HepG2 (cell line): ENCODE data around the gene RAB6A. TPM values are rescaled to one million over a fixed set of nuclear protein-coding genes. Genes with fewer than 3 reads are reported as not detected.

Experiments used
- CBFB ChIP-seq: sonication (generic); formaldehyde crosslinking; IDR thresholded peaks from 2 replicates; pipeline ENCODE4 v1.4.0; 2020; ENCODE audit warnings: missing genetic modification reagents
- CHD2 ChIP-seq: IDR thresholded peaks from 2 replicates; pipeline ENCODE4 v1.6.1; 2011; ENCODE audit warnings: low read depth, low read length, improper control_type of control experiment
- CREB1 ChIP-seq, 2 experiments: fragments of 450-650 bp in 1 of 2; IDR thresholded peaks; 2 replicates each; pipeline ENCODE4 v1.6.1; 2016 to 2017; ENCODE audit warnings: control low read depth in 1 of 2, mild to moderate bottlenecking in 1 of 2, missing compliant biosample characterization in 1 of 2, missing genetic modification characterization in 1 of 2
- HNF4A ChIP-seq: sonication (generic); formaldehyde crosslinking; IDR thresholded peaks from 2 replicates; pipeline ENCODE4 v1.4.0; 2020; ENCODE audit warnings: missing genetic modification reagents
- MIER3 ChIP-seq: IDR thresholded peaks from 2 replicates; pipeline ENCODE4 v1.6.1; 2016; ENCODE audit warnings: missing compliant biosample characterization, borderline replicate concordance
- MLLT10 ChIP-seq: sonication (generic); formaldehyde crosslinking; IDR thresholded peaks from 2 replicates; pipeline ENCODE4 v1.4.0; 2020; ENCODE audit warnings: missing genetic modification reagents
- PITX1 ChIP-seq: sonication (generic); formaldehyde crosslinking; IDR thresholded peaks from 2 replicates; pipeline ENCODE4 v1.5.1; 2020; ENCODE audit warnings: mild to moderate bottlenecking, missing genetic modification reagents
- SMAD1 ChIP-seq: sonication (generic); formaldehyde crosslinking; IDR thresholded peaks from 2 replicates; pipeline ENCODE4 v1.4.0; 2020; ENCODE audit warnings: missing genetic modification reagents, low read depth, mild to moderate bottlenecking, borderline replicate concordance
- TSC22D2 ChIP-seq: sonication (generic); formaldehyde crosslinking; IDR thresholded peaks from 2 replicates; pipeline ENCODE4 v1.5.1; 2020; ENCODE audit warnings: missing genetic modification reagents, mild to moderate bottlenecking, borderline replicate concordance
- ZEB1 ChIP-seq: IDR thresholded peaks from 2 replicates; pipeline ENCODE4 v1.6.1; 2012; ENCODE audit warnings: mild to moderate bottlenecking, low read depth, inconsistent platforms; ENCODE audit not compliant: insufficient replicate concordance
- ZNF20 ChIP-seq: sonication (generic); formaldehyde crosslinking; IDR thresholded peaks from 2 replicates; pipeline ENCODE4 v1.4.0; 2020; ENCODE audit warnings: mild to moderate bottlenecking, moderate library complexity, missing genetic modification reagents
- polyA plus RNA-seq, 8 experiments: library from polyadenylated mRNA; depleted of rRNA in 3 of 8; stranded (reverse) in 7 of 8; unstranded in 1 of 8; fragments of >200 nt; fragmentation: Illumina TruSeq in 4 of 8; extraction: Trizol in 4 of 8; gene quantifications; 2 replicates each; pipeline versions ENCODE4 v1.2.1 to v1.2.3, GENCODE V29; 2011 to 2016; ENCODE audit warnings: low read depth in 4 of 8, missing spikeins in 1 of 8, mixed read lengths in 1 of 8; ENCODE audit not compliant: insufficient read depth in 1 of 8
- total RNA-seq, 5 experiments: library from RNA; depleted of rRNA; stranded (reverse); fragments of >200 nt; fragmentation: Illumina TruSeq; extraction: Trizol; gene quantifications; 2 replicates each; pipeline ENCODE4 v1.2.3, GENCODE V29; 2016; ENCODE audit warnings: low read depth in 1 of 5
- TF ChIP-seq, protein P1 (sequence below): IDR thresholded peaks from 2 replicates; pipeline ENCODE4 v1.6.1; 2016; ENCODE audit warnings: control low read depth
- TF ChIP-seq, protein P2 (sequence below): IDR thresholded peaks from 2 replicates; pipeline ENCODE4 v1.6.1; 2016; ENCODE audit warnings: low read depth
- TF ChIP-seq, protein P3 (sequence below), 2 experiments: sonication (generic) in 1 of 2; formaldehyde crosslinking in 1 of 2; IDR thresholded peaks; 2 replicates each; pipeline versions ENCODE4 v1.4.0 to v1.6.1; 2016 to 2020; ENCODE audit warnings: borderline replicate concordance in 1 of 2, low read depth in 1 of 2, mild to moderate bottlenecking in 1 of 2, missing genetic modification reagents in 1 of 2
- TF ChIP-seq, protein P4 (sequence below): sonication (generic); formaldehyde crosslinking; IDR thresholded peaks from 2 replicates; pipeline ENCODE4 v1.4.0; 2020; ENCODE audit warnings: missing genetic modification reagents
- TF ChIP-seq, protein P5 (sequence below): sonication (generic); formaldehyde crosslinking; IDR thresholded peaks from 2 replicates; pipeline ENCODE4 v1.4.0; 2020; ENCODE audit warnings: missing genetic modification reagents

Gene RAB6A
- total and polyA plus RNA-seq, 2 of the 13 experiments (the other 11 are each of a cell fraction or from before 2014, with no cell fraction given): 74.3 to 121 TPM

DNA sequence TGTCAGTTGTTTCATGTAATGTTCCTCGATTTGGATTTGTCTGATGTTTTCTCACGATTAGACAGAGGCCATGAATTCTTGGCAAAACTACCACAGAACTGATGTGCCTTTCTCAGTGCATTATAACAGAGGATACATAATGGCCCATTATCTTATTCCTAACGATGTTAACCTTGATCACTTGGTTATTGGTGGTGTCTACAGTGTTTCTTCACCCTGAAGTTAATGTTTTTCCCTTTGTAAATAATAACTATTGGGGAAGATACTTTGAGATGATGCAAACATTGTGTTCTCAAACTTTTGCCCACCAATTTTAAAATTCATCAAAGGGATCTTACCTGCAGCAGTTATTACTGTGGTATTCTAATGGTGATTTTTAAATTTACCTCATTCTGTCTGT is 13.1 kb downstream of the RAB6A start (continued):
- TF ChIP-seq, protein P1, sequence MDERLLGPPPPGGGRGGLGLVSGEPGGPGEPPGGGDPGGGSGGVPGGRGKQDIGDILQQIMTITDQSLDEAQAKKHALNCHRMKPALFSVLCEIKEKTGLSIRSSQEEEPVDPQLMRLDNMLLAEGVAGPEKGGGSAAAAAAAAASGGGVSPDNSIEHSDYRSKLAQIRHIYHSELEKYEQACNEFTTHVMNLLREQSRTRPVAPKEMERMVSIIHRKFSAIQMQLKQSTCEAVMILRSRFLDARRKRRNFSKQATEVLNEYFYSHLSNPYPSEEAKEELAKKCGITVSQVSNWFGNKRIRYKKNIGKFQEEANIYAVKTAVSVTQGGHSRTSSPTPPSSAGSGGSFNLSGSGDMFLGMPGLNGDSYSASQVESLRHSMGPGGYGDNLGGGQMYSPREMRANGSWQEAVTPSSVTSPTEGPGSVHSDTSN: no peak
- no peak for TF ChIP-seq TSC22D2 (CRISPR knock-in tag)
- TF ChIP-seq ZEB1: no peak
- TF ChIP-seq ZNF20 (CRISPR knock-in tag): no peak
- TF ChIP-seq SMAD1 (CRISPR knock-in tag): no peak
- no peak for TF ChIP-seq CHD2
- TF ChIP-seq HNF4A (CRISPR knock-in tag): peak; percentile 10; the same call in 1 of the 2 replicates
- TF ChIP-seq PITX1 (CRISPR knock-in tag): no peak
- TF ChIP-seq MLLT10 (CRISPR knock-in tag): no peak
- no peak for TF ChIP-seq CBFB (CRISPR knock-in tag)
- TF ChIP-seq, protein P2, sequence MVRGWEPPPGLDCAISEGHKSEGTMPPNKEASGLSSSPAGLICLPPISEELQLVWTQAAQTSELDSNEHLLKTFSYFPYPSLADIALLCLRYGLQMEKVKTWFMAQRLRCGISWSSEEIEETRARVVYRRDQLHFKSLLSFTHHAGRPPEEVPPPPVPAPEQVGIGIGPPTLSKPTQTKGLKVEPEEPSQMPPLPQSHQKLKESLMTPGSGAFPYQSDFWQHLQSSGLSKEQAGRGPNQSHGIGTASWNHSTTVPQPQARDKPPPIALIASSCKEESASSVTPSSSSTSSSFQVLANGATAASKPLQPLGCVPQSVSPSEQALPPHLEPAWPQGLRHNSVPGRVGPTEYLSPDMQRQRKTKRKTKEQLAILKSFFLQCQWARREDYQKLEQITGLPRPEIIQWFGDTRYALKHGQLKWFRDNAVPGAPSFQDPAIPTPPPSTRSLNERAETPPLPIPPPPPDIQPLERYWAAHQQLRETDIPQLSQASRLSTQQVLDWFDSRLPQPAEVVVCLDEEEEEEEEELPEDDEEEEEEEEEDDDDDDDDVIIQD: no peak
- TF ChIP-seq MIER3 (CRISPR knock-in tag): peak; percentile 34; the same call in 1 of the 2 replicates
- TF ChIP-seq, protein P3, sequence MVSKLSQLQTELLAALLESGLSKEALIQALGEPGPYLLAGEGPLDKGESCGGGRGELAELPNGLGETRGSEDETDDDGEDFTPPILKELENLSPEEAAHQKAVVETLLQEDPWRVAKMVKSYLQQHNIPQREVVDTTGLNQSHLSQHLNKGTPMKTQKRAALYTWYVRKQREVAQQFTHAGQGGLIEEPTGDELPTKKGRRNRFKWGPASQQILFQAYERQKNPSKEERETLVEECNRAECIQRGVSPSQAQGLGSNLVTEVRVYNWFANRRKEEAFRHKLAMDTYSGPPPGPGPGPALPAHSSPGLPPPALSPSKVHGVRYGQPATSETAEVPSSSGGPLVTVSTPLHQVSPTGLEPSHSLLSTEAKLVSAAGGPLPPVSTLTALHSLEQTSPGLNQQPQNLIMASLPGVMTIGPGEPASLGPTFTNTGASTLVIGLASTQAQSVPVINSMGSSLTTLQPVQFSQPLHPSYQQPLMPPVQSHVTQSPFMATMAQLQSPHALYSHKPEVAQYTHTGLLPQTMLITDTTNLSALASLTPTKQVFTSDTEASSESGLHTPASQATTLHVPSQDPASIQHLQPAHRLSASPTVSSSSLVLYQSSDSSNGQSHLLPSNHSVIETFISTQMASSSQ (IDR thresholded peaks at IDR 0.05; ENCODE audit: low read depth): peak; percentile 68
- TF ChIP-seq, protein P3 (CRISPR knock-in tag; IDR thresholded peaks at IDR 0.05; ENCODE audit: borderline replicate concordance): no peak
- TF ChIP-seq CREB1 (IDR thresholded peaks at IDR 0.05): no peak
- TF ChIP-seq CREB1 (CRISPR knock-in tag; IDR thresholded peaks at IDR 0.05): peak; percentile 18; the same call in 1 of the 2 replicates
- TF ChIP-seq, protein P4, sequence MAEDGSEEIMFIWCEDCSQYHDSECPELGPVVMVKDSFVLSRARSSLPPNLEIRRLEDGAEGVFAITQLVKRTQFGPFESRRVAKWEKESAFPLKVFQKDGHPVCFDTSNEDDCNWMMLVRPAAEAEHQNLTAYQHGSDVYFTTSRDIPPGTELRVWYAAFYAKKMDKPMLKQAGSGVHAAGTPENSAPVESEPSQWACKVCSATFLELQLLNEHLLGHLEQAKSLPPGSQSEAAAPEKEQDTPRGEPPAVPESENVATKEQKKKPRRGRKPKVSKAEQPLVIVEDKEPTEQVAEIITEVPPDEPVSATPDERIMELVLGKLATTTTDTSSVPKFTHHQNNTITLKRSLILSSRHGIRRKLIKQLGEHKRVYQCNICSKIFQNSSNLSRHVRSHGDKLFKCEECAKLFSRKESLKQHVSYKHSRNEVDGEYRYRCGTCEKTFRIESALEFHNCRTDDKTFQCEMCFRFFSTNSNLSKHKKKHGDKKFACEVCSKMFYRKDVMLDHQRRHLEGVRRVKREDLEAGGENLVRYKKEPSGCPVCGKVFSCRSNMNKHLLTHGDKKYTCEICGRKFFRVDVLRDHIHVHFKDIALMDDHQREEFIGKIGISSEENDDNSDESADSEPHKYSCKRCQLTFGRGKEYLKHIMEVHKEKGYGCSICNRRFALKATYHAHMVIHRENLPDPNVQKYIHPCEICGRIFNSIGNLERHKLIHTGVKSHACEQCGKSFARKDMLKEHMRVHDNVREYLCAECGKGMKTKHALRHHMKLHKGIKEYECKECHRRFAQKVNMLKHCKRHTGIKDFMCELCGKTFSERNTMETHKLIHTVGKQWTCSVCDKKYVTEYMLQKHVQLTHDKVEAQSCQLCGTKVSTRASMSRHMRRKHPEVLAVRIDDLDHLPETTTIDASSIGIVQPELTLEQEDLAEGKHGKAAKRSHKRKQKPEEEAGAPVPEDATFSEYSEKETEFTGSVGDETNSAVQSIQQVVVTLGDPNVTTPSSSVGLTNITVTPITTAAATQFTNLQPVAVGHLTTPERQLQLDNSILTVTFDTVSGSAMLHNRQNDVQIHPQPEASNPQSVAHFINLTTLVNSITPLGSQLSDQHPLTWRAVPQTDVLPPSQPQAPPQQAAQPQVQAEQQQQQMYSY: no peak
- TF ChIP-seq, protein P5, sequence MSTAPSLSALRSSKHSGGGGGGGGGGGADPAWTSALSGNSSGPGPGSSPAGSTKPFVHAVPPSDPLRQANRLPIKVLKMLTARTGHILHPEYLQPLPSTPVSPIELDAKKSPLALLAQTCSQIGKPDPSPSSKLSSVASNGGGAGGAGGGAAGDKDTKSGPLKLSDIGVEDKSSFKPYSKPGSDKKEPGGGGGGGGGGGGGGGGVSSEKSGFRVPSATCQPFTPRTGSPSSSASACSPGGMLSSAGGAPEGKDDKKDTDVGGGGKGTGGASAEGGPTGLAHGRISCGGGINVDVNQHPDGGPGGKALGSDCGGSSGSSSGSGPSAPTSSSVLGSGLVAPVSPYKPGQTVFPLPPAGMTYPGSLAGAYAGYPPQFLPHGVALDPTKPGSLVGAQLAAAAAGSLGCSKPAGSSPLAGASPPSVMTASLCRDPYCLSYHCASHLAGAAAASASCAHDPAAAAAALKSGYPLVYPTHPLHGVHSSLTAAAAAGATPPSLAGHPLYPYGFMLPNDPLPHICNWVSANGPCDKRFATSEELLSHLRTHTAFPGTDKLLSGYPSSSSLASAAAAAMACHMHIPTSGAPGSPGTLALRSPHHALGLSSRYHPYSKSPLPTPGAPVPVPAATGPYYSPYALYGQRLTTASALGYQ: no peak
